GM12801 (cell line): ENCODE data around the gene AGAP1.

Source experiments
- TF ChIP-seq, protein P1 (sequence below): IDR thresholded peaks from one replicate; pipeline ENCODE4 v1.5.1; 2011; ENCODE audit warnings: control low read depth; ENCODE audit not compliant: insufficient read length; ENCODE audit errors: extremely low read depth

AGAP1 gene

DNA sequence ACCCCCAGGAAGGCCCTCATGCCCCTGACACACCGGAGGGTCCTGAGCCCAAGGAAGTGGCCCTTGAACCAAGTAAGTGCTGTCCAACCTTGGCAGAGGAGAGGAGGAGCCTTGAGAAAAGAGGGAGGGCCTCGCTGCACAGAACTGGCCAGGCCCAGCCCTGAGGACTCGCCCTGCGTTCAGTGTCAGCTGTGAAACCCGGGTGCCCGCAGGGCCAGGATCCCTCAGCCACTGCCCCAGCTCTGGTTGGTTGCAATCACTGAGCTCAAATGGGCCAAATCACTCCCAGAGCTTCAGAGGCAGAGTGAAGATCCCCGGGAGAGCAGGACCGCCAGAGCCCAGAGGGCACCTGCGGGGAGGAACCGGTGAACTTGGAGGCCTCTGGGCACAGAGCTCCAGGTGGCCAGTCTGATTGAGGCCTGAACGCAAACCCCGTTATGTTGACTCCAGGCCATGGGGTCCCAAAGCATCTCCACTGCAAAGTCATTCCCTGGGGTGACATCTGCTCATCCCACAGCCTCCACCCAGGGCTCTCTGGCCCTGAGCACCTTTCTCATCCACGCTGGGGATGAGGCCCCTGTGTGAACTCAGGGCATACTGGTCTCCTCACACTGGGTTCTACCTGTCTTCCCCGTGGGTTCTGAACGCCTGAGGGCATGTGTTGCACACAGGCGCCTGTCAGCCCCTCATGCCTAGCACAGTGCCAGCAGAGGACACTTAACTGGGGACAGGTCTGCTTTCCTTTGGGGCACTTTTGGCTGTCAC is 662.4 kb downstream of the AGAP1 start:
- TF ChIP-seq, protein P1, sequence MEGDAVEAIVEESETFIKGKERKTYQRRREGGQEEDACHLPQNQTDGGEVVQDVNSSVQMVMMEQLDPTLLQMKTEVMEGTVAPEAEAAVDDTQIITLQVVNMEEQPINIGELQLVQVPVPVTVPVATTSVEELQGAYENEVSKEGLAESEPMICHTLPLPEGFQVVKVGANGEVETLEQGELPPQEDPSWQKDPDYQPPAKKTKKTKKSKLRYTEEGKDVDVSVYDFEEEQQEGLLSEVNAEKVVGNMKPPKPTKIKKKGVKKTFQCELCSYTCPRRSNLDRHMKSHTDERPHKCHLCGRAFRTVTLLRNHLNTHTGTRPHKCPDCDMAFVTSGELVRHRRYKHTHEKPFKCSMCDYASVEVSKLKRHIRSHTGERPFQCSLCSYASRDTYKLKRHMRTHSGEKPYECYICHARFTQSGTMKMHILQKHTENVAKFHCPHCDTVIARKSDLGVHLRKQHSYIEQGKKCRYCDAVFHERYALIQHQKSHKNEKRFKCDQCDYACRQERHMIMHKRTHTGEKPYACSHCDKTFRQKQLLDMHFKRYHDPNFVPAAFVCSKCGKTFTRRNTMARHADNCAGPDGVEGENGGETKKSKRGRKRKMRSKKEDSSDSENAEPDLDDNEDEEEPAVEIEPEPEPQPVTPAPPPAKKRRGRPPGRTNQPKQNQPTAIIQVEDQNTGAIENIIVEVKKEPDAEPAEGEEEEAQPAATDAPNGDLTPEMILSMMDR: no peak

DNA sequence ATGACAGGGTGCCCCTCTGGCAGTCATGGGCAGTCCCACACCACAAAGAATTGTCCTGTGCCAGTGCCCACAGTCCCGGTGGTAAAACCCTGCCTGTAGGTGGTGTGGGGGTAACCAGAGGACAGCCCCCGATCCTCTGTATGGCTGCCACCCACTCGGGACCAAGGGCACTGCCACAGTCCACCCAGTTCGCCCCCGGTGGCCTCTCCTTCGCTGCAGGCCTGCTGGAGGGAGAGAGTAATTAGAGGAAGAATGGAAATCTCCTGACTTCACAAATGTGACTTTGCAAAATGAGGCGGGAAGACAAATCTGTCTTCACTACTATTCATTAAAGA is 663.0 kb downstream of the AGAP1 start:
- TF ChIP-seq, protein P1: no peak

DNA sequence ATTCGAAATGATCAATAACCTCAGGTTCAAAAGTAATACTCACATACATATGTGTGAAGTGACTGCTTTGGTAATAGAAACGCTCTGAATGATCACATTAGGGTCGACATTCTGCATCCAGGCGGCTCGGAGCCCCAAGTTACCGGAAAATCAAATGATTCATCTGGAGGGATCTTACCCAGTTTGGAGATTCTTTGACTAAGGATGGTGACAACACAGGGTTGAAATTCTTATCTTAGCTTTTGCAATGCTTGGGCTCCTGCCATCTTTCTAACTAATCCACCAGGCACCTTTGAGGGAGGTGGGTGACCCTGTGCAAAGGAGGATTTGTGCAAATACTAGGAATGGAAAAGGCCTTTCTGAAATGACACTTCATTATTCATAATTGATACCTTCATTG is 663.5 kb downstream of the AGAP1 start:
- TF ChIP-seq, protein P1: no peak

DNA sequence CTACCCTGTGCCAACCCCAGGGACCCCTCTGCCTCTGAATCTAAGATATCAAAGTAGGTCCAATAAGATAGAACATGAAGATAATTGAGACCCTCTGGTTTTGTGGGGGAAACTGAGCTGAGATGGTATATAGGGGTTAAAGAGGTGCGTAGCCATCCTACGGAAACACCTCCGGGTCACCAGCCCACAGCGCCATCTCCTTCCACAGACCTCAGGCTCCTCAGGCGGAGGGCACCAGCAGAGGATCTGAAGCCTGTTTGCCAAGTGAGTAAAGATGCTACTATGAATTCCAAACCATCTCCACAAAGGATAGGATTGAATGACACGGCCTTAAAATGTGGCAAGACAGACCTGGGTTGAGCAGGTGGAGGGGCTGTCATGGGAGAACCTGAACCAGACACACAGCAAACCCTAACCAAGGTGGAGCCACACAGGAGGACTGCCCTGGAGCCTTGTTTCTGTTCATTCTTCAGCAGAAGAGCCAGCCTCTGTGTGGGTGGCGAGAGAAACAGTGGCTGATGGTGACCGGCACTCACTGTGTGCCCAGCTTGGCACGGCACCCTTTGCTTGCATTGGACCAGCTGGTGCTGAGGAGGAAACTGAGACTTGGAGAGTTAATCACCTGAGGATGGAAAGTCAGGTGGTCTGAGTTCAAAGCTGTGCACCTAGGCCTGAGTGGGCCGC is 664.1 kb downstream of the AGAP1 start:
- TF ChIP-seq, protein P1: no peak

DNA sequence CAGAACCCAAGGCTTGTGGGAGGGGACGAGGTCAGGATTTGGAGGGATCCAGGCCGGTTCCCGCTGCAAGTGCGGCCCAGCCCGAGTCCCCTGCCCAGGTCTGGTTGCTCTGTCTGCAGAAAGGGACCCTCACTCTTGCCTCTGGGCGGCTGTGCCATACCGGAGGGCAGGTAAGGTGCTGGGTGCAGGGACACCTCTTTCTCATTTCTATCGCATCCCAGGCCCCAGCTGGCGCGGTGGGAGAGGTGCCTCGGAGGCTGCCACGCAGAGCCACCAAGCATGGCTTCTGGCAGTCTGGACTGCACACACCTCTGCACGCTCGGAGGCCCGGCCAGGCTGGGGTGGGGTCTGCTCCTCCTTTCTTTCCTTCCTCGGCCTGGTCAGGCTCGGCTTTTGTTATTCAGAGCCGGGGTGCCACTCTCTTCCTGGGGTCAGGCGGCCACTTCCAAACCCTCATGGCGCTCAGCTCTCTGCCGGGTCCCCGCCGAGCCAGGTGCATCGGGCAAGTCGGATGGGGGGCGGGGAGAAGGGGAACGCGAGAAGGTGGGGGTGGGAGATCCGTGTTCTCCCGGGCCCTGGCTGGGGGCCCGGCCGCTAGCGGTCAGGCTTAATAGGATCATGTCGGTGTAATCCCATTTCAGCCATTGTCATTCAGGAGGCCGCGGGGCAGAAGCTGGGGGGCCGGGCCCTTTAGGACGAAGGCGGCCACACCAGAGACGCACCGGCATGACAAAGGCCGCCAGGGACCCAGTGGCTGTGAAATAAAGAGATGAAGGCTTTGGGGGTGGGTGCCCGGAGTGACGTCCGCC is 665.3 kb downstream of the AGAP1 start:
- TF ChIP-seq, protein P1: no peak

DNA sequence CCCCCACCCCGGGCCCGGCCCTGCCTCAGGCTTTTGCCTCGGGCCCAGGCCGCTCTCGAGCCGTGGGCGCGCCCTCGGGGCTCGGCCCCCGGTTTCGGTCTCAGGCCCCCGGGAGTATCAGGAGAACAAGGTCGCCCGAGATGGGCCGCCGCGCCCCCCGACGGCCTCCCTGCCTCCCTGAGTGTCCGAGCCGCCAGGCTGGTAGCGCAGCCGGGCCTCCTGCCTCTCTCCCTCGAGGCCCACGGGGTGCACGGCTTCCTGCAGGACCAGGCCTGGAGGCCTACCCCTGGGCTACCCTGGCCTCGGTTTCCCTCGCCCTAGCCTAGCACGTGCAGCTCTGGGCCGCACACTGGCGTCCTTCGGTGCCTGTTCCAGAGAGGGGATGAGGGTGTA is 665.9 kb downstream of the AGAP1 start:
- TF ChIP-seq, protein P1: no peak

DNA sequence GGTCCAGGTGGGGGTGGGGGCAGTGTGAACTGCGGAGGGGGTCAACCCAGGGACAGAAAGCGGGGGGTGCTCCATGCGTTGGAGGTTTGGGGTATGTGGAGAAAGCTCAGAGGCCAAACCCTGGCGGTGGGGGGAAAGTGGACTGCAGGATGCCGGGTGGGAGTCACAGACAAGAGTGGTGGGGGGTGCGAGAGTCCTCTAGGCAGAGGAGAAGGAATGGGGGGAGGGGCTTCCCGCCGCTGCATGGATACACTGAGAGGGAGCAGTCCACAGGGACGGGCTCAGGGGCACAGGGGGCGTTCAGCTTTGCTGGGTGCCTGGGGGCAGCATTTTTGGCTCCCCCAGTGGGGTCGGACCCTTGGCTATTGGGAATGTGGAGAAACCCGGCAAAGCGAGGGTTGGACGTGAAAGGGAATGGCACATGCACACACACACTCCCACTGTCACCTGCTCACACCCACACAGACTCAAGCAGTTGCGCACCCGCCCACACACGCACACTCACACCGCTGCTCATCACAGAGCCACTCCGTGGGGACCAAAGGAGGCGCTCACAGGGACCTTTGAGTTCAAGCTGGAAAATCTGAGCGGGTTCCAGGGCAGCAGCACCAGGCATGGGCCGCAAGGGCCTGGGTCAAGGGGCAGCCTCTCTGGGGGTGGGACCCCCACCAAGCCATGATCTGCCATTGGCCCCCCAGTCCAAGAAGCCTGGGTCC is 666.7 kb downstream of the AGAP1 start:
- TF ChIP-seq, protein P1: no peak
